ENCODE results near the gene DSE.

The DSE gene

GRCh38 chr6:116461932-116462885 lies 91.5 kb downstream of the DSE start:
- H3K27me3 ChIP-seq (replicated peaks in 2 of 5; ENCODE audit: control insufficient read depth in 4 of 5, insufficient read depth in 5 of 5, low read length in 4 of 5) = no peaks in the 10 kb centered on the region
- H3K4me1 ChIP-seq (ENCODE audit: control extremely low read depth in 1 of 4, control insufficient read depth in 4 of 4, insufficient read depth in 4 of 4, low read length in 3 of 4) = peaks cover 27 to 69% (median 59%) of the 10 kb centered on the region in 4 experiments
- H3K36me3 ChIP-seq (ENCODE audit: control insufficient read depth in 4 of 4, insufficient read depth in 4 of 4, low read length in 3 of 4) = no peaks in the 10 kb centered on the region
- CTCF ChIA-PET = interaction anchor here (1.0 to 1.4 kb wide), 4 partner anchors 16 to 71 kb away, joined by 3 to 5 read pairs (median 3); no protein-coding TSS in a partner anchor
- H3K27ac ChIP-seq (ENCODE audit: insufficient read depth in 1 of 2, low read depth in 1 of 2, low read length in 2 of 2, poor library complexity in 1 of 2, severe bottlenecking in 2 of 2) = peak overlapping the region; percentile 4 to 67
- peak; percentile 72 to 86 (median 79) for DNase-seq
- no peaks in the 10 kb centered on the region for H3K9me3 ChIP-seq (ENCODE audit: control extremely low read depth in 1 of 5, control insufficient read depth in 4 of 5, insufficient read depth in 2 of 5, low read depth in 1 of 5, low read length in 4 of 5)
- peak overlapping the region; percentile 47 to 82 (median 65) for H3K4me3 ChIP-seq (ENCODE audit: control insufficient read depth in 1 of 7, extremely low read depth in 1 of 7, insufficient read depth in 4 of 7, low read depth in 2 of 7, low read length in 6 of 7)
- POLR2A ChIA-PET = no interaction called here
- 2% methylated on average over 80 of the region's 84 CpGs for WGBS (ENCODE audit: insufficient coverage)

DNA sequence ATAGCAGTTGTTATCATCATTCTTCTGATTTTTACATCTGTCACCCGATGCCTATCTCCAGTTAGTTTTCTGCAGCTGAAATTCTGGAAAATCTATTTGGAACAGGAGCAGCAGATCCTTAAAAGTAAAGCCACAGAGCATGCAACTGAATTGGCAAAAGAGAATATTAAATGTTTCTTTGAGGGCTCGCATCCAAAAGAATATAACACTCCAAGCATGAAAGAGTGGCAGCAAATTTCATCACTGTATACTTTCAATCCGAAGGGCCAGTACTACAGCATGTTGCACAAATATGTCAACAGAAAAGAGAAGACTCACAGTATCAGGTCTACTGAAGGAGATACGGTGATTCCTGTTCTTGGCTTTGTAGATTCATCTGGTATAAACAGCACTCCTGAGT lies 92.6 kb downstream of the DSE start:
- CTCF ChIA-PET = interaction anchor here (1.1 to 2.1 kb wide), 2 partner anchors 9 to 12 kb away, joined by 4 to 7 read pairs; no protein-coding TSS in a partner anchor
- Histone ChIP-seq H3K27me3 (replicated peaks in 2 of 5; ENCODE audit: control insufficient read depth in 4 of 5, insufficient read depth in 5 of 5, low read length in 4 of 5) (no peaks in the 10 kb centered on the region), H3K4me3 (ENCODE audit: control insufficient read depth in 1 of 7, extremely low read depth in 1 of 7, insufficient read depth in 4 of 7, low read depth in 2 of 7, low read length in 6 of 7) (peak overlapping the region in 6 of 7 experiments; percentile 9 to 82 (median 70)), H3K36me3 (ENCODE audit: control insufficient read depth in 4 of 4, insufficient read depth in 4 of 4, low read length in 3 of 4) (no peaks in the 10 kb centered on the region), H3K27ac (ENCODE audit: insufficient read depth in 1 of 2, low read depth in 1 of 2, low read length in 2 of 2, poor library complexity in 1 of 2, severe bottlenecking in 2 of 2) (peak overlapping the region; percentile 4 to 67), H3K4me1 (ENCODE audit: control extremely low read depth in 1 of 4, control insufficient read depth in 4 of 4, insufficient read depth in 4 of 4, low read length in 3 of 4) (peaks cover 27 to 65% (median 60%) of the 10 kb centered on the region in 4 experiments), H3K9me3 (ENCODE audit: control extremely low read depth in 1 of 5, control insufficient read depth in 4 of 5, insufficient read depth in 2 of 5, low read depth in 1 of 5, low read length in 4 of 5) (no peaks in the 10 kb centered on the region)
- DNase-seq = no peak
- WGBS (ENCODE audit: insufficient coverage) = 60% methylated on average over 1 of the region's 4 CpGs
- POLR2A ChIA-PET = no interaction called here

DNA sequence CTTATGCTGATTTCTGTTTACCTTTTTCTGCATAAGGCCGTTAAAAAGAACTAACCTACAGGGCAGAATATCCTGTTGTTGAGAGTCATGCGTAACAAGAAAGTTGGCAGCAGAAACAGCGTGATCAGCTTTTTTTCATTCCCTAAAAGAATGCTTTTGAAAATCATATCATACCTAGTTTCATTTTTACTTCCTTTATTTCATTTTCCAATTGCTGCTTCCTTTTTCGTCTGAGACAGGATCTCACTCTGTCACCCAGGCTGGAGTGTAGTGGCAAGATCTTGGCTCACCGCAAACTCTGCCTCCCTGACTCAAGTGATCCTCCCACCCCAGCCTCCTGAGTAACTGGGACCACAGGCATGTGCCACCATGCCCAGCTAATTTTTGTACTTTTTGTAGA lies 94.5 kb downstream of the DSE start:
- 0% methylated on average over 2 of the region's 5 CpGs for WGBS (ENCODE audit: insufficient coverage)
- peaks cover 27 to 65% (median 61%) of the 10 kb centered on the region in 4 experiments for H3K4me1 ChIP-seq (ENCODE audit: control extremely low read depth in 1 of 4, control insufficient read depth in 4 of 4, insufficient read depth in 4 of 4, low read length in 3 of 4)
- CTCF ChIA-PET = interaction anchor here (1.6 to 2.1 kb wide), 2 partner anchors 14 to 197 kb away, joined by 3 to 7 read pairs; no protein-coding TSS in a partner anchor
- H3K27ac ChIP-seq (ENCODE audit: insufficient read depth in 1 of 2, low read depth in 1 of 2, low read length in 2 of 2, poor library complexity in 1 of 2, severe bottlenecking in 2 of 2) = peak overlapping the region; percentile 69 to 79
- H3K9me3 ChIP-seq (ENCODE audit: control extremely low read depth in 1 of 5, control insufficient read depth in 4 of 5, insufficient read depth in 2 of 5, low read depth in 1 of 5, low read length in 4 of 5) = peaks cover 0 to 4% (median 0%) of the 10 kb centered on the region in 5 experiments
- peak; percentile 80 to 94 (median 90) for DNase-seq
- H3K4me3 ChIP-seq (ENCODE audit: control insufficient read depth in 1 of 7, extremely low read depth in 1 of 7, insufficient read depth in 4 of 7, low read depth in 2 of 7, low read length in 6 of 7) = peak overlapping the region in 6 of 7 experiments; percentile 32 to 71 (median 43)
- H3K27me3 ChIP-seq (replicated peaks in 2 of 5; ENCODE audit: control insufficient read depth in 4 of 5, insufficient read depth in 5 of 5, low read length in 4 of 5) = no peaks in the 10 kb centered on the region
- no peaks in the 10 kb centered on the region for H3K36me3 ChIP-seq (ENCODE audit: control insufficient read depth in 4 of 4, insufficient read depth in 4 of 4, low read length in 3 of 4)
- POLR2A ChIA-PET = no interaction called here

GRCh38 chr6:116467096-116467495 lies 96.3 kb downstream of the DSE start:
- Histone ChIP-seq H3K9me3 (ENCODE audit: control extremely low read depth in 1 of 5, control insufficient read depth in 4 of 5, insufficient read depth in 2 of 5, low read depth in 1 of 5, low read length in 4 of 5) (peaks cover 0 to 4% (median 0%) of the 10 kb centered on the region in 5 experiments), H3K27me3 (replicated peaks in 2 of 5; ENCODE audit: control insufficient read depth in 4 of 5, insufficient read depth in 5 of 5, low read length in 4 of 5) (no peaks in the 10 kb centered on the region), H3K4me3 (ENCODE audit: control insufficient read depth in 1 of 7, extremely low read depth in 1 of 7, insufficient read depth in 4 of 7, low read depth in 2 of 7, low read length in 6 of 7) (no peak overlapping the region), H3K4me1 (ENCODE audit: control extremely low read depth in 1 of 4, control insufficient read depth in 4 of 4, insufficient read depth in 4 of 4, low read length in 3 of 4) (peaks cover 32 to 63% (median 55%) of the 10 kb centered on the region in 4 experiments), H3K36me3 (ENCODE audit: control insufficient read depth in 4 of 4, insufficient read depth in 4 of 4, low read length in 3 of 4) (no peaks in the 10 kb centered on the region), H3K27ac (ENCODE audit: insufficient read depth in 1 of 2, low read depth in 1 of 2, low read length in 2 of 2, poor library complexity in 1 of 2, severe bottlenecking in 2 of 2) (peak overlapping the region in 1 of 2 experiments; percentile 17)
- no peak for DNase-seq
- WGBS (ENCODE audit: insufficient coverage) = 100% methylated on average over 1 of the region's 1 CpG
- ChIA-PET CTCF (no interaction called here), POLR2A (no interaction called here)

GRCh38 chr6:116467514-116467913 lies 96.8 kb downstream of the DSE start:
- ChIA-PET CTCF (no interaction called here), POLR2A (no interaction called here)
- Histone ChIP-seq H3K36me3 (ENCODE audit: control insufficient read depth in 4 of 4, insufficient read depth in 4 of 4, low read length in 3 of 4) (no peaks in the 10 kb centered on the region), H3K27ac (ENCODE audit: insufficient read depth in 1 of 2, low read depth in 1 of 2, low read length in 2 of 2, poor library complexity in 1 of 2, severe bottlenecking in 2 of 2) (no peak overlapping the region), H3K9me3 (ENCODE audit: control extremely low read depth in 1 of 5, control insufficient read depth in 4 of 5, insufficient read depth in 2 of 5, low read depth in 1 of 5, low read length in 4 of 5) (peaks cover 0 to 4% (median 0%) of the 10 kb centered on the region in 5 experiments), H3K27me3 (replicated peaks in 2 of 5; ENCODE audit: control insufficient read depth in 4 of 5, insufficient read depth in 5 of 5, low read length in 4 of 5) (no peaks in the 10 kb centered on the region), H3K4me1 (ENCODE audit: control extremely low read depth in 1 of 4, control insufficient read depth in 4 of 4, insufficient read depth in 4 of 4, low read length in 3 of 4) (peaks cover 32 to 59% (median 51%) of the 10 kb centered on the region in 4 experiments), H3K4me3 (ENCODE audit: control insufficient read depth in 1 of 7, extremely low read depth in 1 of 7, insufficient read depth in 4 of 7, low read depth in 2 of 7, low read length in 6 of 7) (no peak overlapping the region)
- no peak for DNase-seq

DNA sequence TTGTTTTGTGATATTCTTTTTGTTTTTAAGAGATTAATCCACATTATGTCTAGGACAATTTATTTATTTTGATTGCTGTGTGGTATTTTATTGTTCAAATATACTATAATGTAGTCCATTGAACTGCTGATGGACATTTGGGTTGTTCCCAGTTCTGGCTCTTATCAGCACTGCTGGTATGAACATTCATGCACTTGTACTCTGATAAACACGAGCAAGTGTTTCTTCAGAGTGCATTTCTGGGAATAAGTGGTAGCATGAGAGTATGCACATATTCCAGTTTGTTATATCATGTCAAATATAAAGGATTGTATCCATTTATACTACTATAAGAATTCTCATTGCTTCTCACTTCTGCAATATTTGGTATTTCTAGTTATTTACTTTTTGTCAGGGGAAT lies 97.5 kb downstream of the DSE start:
- peaks cover 25 to 51% (median 43%) of the 10 kb centered on the region in 4 experiments for H3K4me1 ChIP-seq (ENCODE audit: control extremely low read depth in 1 of 4, control insufficient read depth in 4 of 4, insufficient read depth in 4 of 4, low read length in 3 of 4)
- DNase-seq = no peak
- no peaks in the 10 kb centered on the region for H3K27me3 ChIP-seq (replicated peaks in 2 of 5; ENCODE audit: control insufficient read depth in 4 of 5, insufficient read depth in 5 of 5, low read length in 4 of 5)
- ChIA-PET CTCF (no interaction called here), POLR2A (interaction anchor here (0.6 kb wide), 1 partner anchor 19 kb away, joined by 3 read pairs; no protein-coding TSS in a partner anchor)
- no peak overlapping the region for H3K27ac ChIP-seq (ENCODE audit: insufficient read depth in 1 of 2, low read depth in 1 of 2, low read length in 2 of 2, poor library complexity in 1 of 2, severe bottlenecking in 2 of 2)
- H3K9me3 ChIP-seq (ENCODE audit: control extremely low read depth in 1 of 5, control insufficient read depth in 4 of 5, insufficient read depth in 2 of 5, low read depth in 1 of 5, low read length in 4 of 5) = peaks cover 0 to 4% (median 0%) of the 10 kb centered on the region in 5 experiments
- no peak overlapping the region for H3K4me3 ChIP-seq (ENCODE audit: control insufficient read depth in 1 of 7, extremely low read depth in 1 of 7, insufficient read depth in 4 of 7, low read depth in 2 of 7, low read length in 6 of 7)
- no CpG with 5 or more reads among the region's 1 CpG for WGBS (ENCODE audit: insufficient coverage)
- H3K36me3 ChIP-seq (ENCODE audit: control insufficient read depth in 4 of 4, insufficient read depth in 4 of 4, low read length in 3 of 4) = no peaks in the 10 kb centered on the region

DNA sequence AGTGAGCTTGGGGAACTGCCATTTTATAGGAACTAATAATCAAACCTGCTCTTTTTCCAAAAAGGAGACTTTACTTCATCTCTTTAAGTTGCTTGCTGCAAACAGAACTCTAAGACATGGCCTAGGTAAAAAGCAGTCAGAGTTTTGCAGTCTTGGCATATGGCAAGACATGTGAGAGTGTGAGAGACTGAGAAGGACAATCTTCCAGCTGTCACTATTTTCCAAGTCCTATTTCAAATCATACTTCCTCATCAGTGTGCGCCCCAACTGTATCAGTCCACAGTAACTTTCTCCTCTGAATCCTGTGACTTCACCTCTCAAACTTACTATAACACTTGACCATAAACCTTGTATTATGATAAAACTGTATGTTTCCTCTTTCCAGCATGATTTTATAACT lies 100.8 kb downstream of the DSE start:
- no peak overlapping the region for H3K4me3 ChIP-seq (ENCODE audit: control insufficient read depth in 1 of 7, extremely low read depth in 1 of 7, insufficient read depth in 4 of 7, low read depth in 2 of 7, low read length in 6 of 7)
- peaks cover 0 to 4% (median 0%) of the 10 kb centered on the region in 5 experiments for H3K9me3 ChIP-seq (ENCODE audit: control extremely low read depth in 1 of 5, control insufficient read depth in 4 of 5, insufficient read depth in 2 of 5, low read depth in 1 of 5, low read length in 4 of 5)
- 17% methylated on average over 1 of the region's 1 CpG for WGBS (ENCODE audit: insufficient coverage)
- H3K4me1 ChIP-seq (ENCODE audit: control extremely low read depth in 1 of 4, control insufficient read depth in 4 of 4, insufficient read depth in 4 of 4, low read length in 3 of 4) = peaks cover 26 to 43% (median 37%) of the 10 kb centered on the region in 4 experiments
- no peaks in the 10 kb centered on the region for H3K27me3 ChIP-seq (replicated peaks in 2 of 5; ENCODE audit: control insufficient read depth in 4 of 5, insufficient read depth in 5 of 5, low read length in 4 of 5)
- no peaks in the 10 kb centered on the region for H3K36me3 ChIP-seq (ENCODE audit: control insufficient read depth in 4 of 4, insufficient read depth in 4 of 4, low read length in 3 of 4)
- no peak overlapping the region for H3K27ac ChIP-seq (ENCODE audit: insufficient read depth in 1 of 2, low read depth in 1 of 2, low read length in 2 of 2, poor library complexity in 1 of 2, severe bottlenecking in 2 of 2)
- DNase-seq = peak in 2 of 3 donors; percentile 28 to 41
- ChIA-PET POLR2A (no interaction called here), CTCF (interaction anchor here (2.0 kb wide), 1 partner anchor 26 kb away, joined by 7 read pairs; no protein-coding TSS in a partner anchor)

Measured in common myeloid progenitor, CD34-positive (primary cell).